Loucy (cell line): ENCODE results near the gene MESD.

ENCODE experiments used
- H2AFZ ChIP-seq: fragments of 200-600 bp; sonication (generic); 2 replicates; pipeline ENCODE4 v1.6.0; 2016; ENCODE audit warnings: antibody characterized with exemption, mild to moderate bottlenecking, low read length, moderate library complexity
- H3F3A ChIP-seq: fragments of 200-600 bp; 2 replicates; pipeline ENCODE4 v1.6.0; 2016; ENCODE audit warnings: antibody characterized with exemption, low read depth, mild to moderate bottlenecking
- H3K27me3 ChIP-seq: fragments of 200-600 bp; sonication (generic); 2 replicates; pipeline ENCODE4 v1.6.1; 2014; ENCODE audit warnings: low read length, mild to moderate bottlenecking; ENCODE audit not compliant: insufficient read depth, poor library complexity, severe bottlenecking
- H3K36me3 ChIP-seq: fragments of 200-600 bp; sonication (generic); 2 replicates; pipeline ENCODE4 v1.6.1; 2016; ENCODE audit warnings: low read length; ENCODE audit not compliant: insufficient read depth
- H3K4me1 ChIP-seq: fragments of 200-600 bp; sonication (generic); 2 replicates; pipeline ENCODE4 v1.5.1; 2014; ENCODE audit warnings: low read length, mild to moderate bottlenecking; ENCODE audit not compliant: insufficient read depth, poor library complexity, severe bottlenecking
- H3K4me2 ChIP-seq: fragments of 200-600 bp; sonication (generic); 2 replicates; pipeline ENCODE4 v1.6.0; 2014; ENCODE audit warnings: antibody characterized with exemption, low read length, low read depth, mild to moderate bottlenecking; ENCODE audit not compliant: poor library complexity, severe bottlenecking
- H3K4me3 ChIP-seq: fragments of 200-600 bp; sonication (generic); 2 replicates; pipeline ENCODE4 v1.5.1; 2014; ENCODE audit warnings: low read length, mild to moderate bottlenecking, mixed read lengths; ENCODE audit not compliant: poor library complexity, severe bottlenecking
- H3K79me2 ChIP-seq: fragments of 200-600 bp; sonication (generic); 2 replicates; pipeline ENCODE4 v1.6.1; 2014; ENCODE audit warnings: low read length; ENCODE audit not compliant: insufficient read depth
- H3K9ac ChIP-seq: fragments of 200-600 bp; sonication (generic); 2 replicates; pipeline ENCODE4 v1.6.0; 2014; ENCODE audit warnings: mild to moderate bottlenecking, low read depth, low read length, moderate library complexity; ENCODE audit not compliant: poor library complexity, severe bottlenecking
- H3K9me2 ChIP-seq: fragments of 200-600 bp; sonication (generic); replicated peaks from 2 replicates; pipeline ENCODE4 v1.6.1; 2016; ENCODE audit warnings: low read depth, low read length, mixed read lengths
- H3K9me3 ChIP-seq: fragments of 200-600 bp; sonication (generic); 2 replicates; pipeline ENCODE4 v1.6.1; 2014; ENCODE audit warnings: mild to moderate bottlenecking, antibody characterized with exemption, low read length, low read depth; ENCODE audit not compliant: insufficient read depth
- H4K20me1 ChIP-seq: fragments of 200-600 bp; sonication (generic); 2 replicates; pipeline ENCODE4 v1.6.0; 2014; ENCODE audit warnings: antibody characterized with exemption, low read length, mild to moderate bottlenecking; ENCODE audit not compliant: insufficient read depth, poor library complexity, severe bottlenecking
- EZH2phosphoT487 ChIP-seq: fragments of 200-600 bp; IDR thresholded peaks from 2 replicates; pipeline ENCODE4 v1.6.1; 2018; ENCODE audit warnings: antibody characterized with exemption, mild to moderate bottlenecking, moderate library complexity, borderline replicate concordance
- TF ChIP-seq, protein P1 (sequence below): fragments of 200-600 bp; sonication (generic); conservative IDR thresholded peaks from 2 replicates; pipeline ENCODE4 v1.5.1; 2014; ENCODE audit warnings: mild to moderate bottlenecking, antibody characterized with exemption, low read length

MESD gene

DNA sequence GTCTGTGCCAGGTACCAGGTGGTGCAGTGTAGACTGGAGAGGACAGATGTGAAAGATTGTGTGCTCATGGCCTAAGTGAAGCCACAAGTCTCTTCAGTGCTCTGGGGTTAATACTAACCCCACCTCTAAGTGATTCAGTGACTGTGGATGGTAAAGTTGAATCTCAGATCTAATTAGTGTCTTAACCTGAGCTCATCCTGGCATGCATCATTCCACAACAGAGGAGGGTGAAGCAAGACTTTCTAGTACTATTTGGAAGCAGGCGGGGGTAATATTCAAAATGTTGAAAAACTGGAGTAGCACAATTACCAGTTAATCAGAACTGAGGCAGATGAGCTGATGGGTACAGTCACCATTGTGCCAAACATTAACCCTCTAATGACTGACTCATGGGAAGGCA is 2.8 kb upstream of the MESD start:
- no peaks in the 10 kb centered on the region for H3K27me3 ChIP-seq
- H3K4me3 ChIP-seq, result no peak overlapping the region
- no peaks in the 10 kb centered on the region for H3K36me3 ChIP-seq
- no peaks in the 10 kb centered on the region for H3F3A ChIP-seq
- peaks cover 11% of the 10 kb centered on the region for H4K20me1 ChIP-seq
- H3K4me1 ChIP-seq, result peaks cover 19% of the 10 kb centered on the region
- no peak overlapping the region for H2AFZ ChIP-seq
- no peak for TF ChIP-seq EZH2phosphoT487
- TF ChIP-seq, protein P1, sequence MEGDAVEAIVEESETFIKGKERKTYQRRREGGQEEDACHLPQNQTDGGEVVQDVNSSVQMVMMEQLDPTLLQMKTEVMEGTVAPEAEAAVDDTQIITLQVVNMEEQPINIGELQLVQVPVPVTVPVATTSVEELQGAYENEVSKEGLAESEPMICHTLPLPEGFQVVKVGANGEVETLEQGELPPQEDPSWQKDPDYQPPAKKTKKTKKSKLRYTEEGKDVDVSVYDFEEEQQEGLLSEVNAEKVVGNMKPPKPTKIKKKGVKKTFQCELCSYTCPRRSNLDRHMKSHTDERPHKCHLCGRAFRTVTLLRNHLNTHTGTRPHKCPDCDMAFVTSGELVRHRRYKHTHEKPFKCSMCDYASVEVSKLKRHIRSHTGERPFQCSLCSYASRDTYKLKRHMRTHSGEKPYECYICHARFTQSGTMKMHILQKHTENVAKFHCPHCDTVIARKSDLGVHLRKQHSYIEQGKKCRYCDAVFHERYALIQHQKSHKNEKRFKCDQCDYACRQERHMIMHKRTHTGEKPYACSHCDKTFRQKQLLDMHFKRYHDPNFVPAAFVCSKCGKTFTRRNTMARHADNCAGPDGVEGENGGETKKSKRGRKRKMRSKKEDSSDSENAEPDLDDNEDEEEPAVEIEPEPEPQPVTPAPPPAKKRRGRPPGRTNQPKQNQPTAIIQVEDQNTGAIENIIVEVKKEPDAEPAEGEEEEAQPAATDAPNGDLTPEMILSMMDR, result no peak
- no peak overlapping the region for H3K4me2 ChIP-seq
- no peak overlapping the region for H3K9ac ChIP-seq
- H3K79me2 ChIP-seq, result peaks cover 22% of the 10 kb centered on the region
- H3K9me3 ChIP-seq, result no peaks in the 10 kb centered on the region
- H3K9me2 ChIP-seq, result no peaks in the 10 kb centered on the region

DNA sequence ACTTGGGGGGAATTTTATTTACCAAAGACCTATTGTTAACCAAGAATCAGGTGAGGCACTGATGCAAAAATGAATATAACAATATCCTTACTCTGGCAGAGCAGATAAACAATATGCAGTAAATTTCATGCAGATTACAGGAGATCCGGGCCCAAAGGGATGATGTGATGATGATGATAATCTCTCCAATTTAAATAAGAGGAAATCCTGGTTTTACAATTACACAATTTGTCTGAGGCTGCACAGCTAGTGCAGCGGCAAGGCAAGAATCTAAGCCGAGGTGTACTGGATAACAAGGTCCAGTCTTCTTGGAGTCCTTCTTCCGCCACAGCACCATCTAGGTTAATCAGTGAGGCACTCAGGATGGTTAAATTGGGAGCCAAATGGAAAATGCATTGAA is 2.4 kb upstream of the MESD start:
- H3K9me3 ChIP-seq, result no peaks in the 10 kb centered on the region
- peaks cover 26% of the 10 kb centered on the region for H3K79me2 ChIP-seq
- peaks cover 11% of the 10 kb centered on the region for H4K20me1 ChIP-seq
- no peaks in the 10 kb centered on the region for H3K27me3 ChIP-seq
- H3K9me2 ChIP-seq, result no peaks in the 10 kb centered on the region
- TF ChIP-seq EZH2phosphoT487, result no peak
- TF ChIP-seq, protein P1, result no peak
- H3F3A ChIP-seq, result no peaks in the 10 kb centered on the region
- no peak overlapping the region for H3K4me3 ChIP-seq
- no peak overlapping the region for H3K9ac ChIP-seq
- H2AFZ ChIP-seq, result no peak overlapping the region
- H3K4me1 ChIP-seq, result peaks cover 22% of the 10 kb centered on the region
- H3K4me2 ChIP-seq, result no peak overlapping the region
- H3K36me3 ChIP-seq, result no peaks in the 10 kb centered on the region

DNA sequence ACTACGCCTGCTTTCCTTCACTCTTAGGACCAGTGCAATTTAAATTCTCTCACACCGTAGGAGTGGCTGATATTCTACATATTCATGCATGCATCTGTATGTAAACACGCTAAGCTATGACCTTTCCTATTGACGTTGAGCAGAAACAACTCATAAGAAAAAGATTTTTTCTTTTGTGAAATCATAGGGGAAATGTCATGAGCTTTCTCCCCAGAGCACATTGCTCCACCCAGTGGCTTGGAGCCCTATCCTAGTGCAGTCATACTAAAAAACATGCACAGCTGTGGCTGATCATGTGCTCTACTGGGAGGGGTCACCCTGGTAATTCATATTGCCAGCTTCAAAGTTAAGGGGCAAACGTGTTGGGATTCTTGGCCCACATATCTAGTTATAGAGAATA is 1.8 kb upstream of the MESD start:
- peaks cover 32% of the 10 kb centered on the region for H3K79me2 ChIP-seq
- no peaks in the 10 kb centered on the region for H3K9me3 ChIP-seq
- H3K9me2 ChIP-seq, result no peaks in the 10 kb centered on the region
- TF ChIP-seq, protein P1, result peak; percentile 43
- TF ChIP-seq EZH2phosphoT487, result no peak
- H3K4me3 ChIP-seq, result no peak overlapping the region
- no peaks in the 10 kb centered on the region for H3K27me3 ChIP-seq
- peaks cover 28% of the 10 kb centered on the region for H3K4me1 ChIP-seq
- no peaks in the 10 kb centered on the region for H3K36me3 ChIP-seq
- no peaks in the 10 kb centered on the region for H3F3A ChIP-seq
- H3K9ac ChIP-seq, result peak overlapping the region; percentile 2
- peaks cover 17% of the 10 kb centered on the region for H4K20me1 ChIP-seq
- no peak overlapping the region for H3K4me2 ChIP-seq
- 0 out of 2 replicates have a peak overlapping the region, but pooled peaks have one; percentile 4 for H2AFZ ChIP-seq
